Skeletal muscle satellite cell (primary cell): ENCODE data around the gene WASF2.
"Not testable (repeated sequence)": the region's sequence is repeated elsewhere in the genome, so short reads cannot be mapped to it uniquely, and the experiment has no call there.

Source experiments
- H3K27me3 ChIP-seq: 2 replicates; pipeline ENCODE4 v1.7.0; 2013; ENCODE audit warnings: low read length; ENCODE audit not compliant: control insufficient read depth, insufficient read depth
- H3K36me3 ChIP-seq: 2 replicates; pipeline ENCODE4 v1.7.0; 2013; ENCODE audit warnings: mild to moderate bottlenecking, control low read depth, low read length; ENCODE audit not compliant: insufficient read depth
- H3K4me1 ChIP-seq: 2 replicates; pipeline ENCODE4 v1.7.0; 2013; ENCODE audit warnings: low read length; ENCODE audit not compliant: control insufficient read depth, insufficient read depth
- H3K4me2 ChIP-seq: 2 replicates; pipeline ENCODE4 v1.7.0; 2013; ENCODE audit warnings: mild to moderate bottlenecking, low read length
- H3K4me3 ChIP-seq: 2 replicates; pipeline ENCODE4 v1.7.0; 2013; ENCODE audit warnings: low read length
- H3K9ac ChIP-seq: 2 replicates; pipeline ENCODE4 v1.7.0; 2013; ENCODE audit warnings: mild to moderate bottlenecking, low read depth, low read length, moderate library complexity
- H3K9me3 ChIP-seq: replicated peaks from 2 replicates; pipeline ENCODE4 v1.7.0; 2013; ENCODE audit warnings: mild to moderate bottlenecking, control low read depth, low read length

WASF2 gene

GRCh38 chr1:27505420-27505680 lies 15.4 kb upstream of the WASF2 start:
- Histone ChIP-seq H3K9me3 (no peaks in the 10 kb centered on the region), H3K4me1 (peaks cover 20% of the 10 kb centered on the region), H3K4me3 (no peak overlapping the region), H3K27me3 (no peaks in the 10 kb centered on the region), H3K4me2 (no peak overlapping the region), H3K9ac (peak overlapping the region; percentile 47), H3K36me3 (no peaks in the 10 kb centered on the region)

- H3K9ac ChIP-seq = peak overlapping the region; percentile 47
- H3K36me3 ChIP-seq = no peaks in the 10 kb centered on the region
- no peaks in the 10 kb centered on the region for H3K27me3 ChIP-seq
- no peak overlapping the region for H3K4me3 ChIP-seq
- peaks cover 20% of the 10 kb centered on the region for H3K4me1 ChIP-seq
- peak overlapping the region; percentile 39 for H3K4me2 ChIP-seq
- no peaks in the 10 kb centered on the region for H3K9me3 ChIP-seq
Observed at GRCh38 chr1:27504588-27505419, 14.8 kb upstream of the WASF2 start.

GRCh38 chr1:27503844-27504587 lies 14.0 kb upstream of the WASF2 start:
- H3K4me3 ChIP-seq = peak overlapping the region; percentile 28
- peak overlapping the region; percentile 36 for H3K4me2 ChIP-seq
- H3K9me3 ChIP-seq = no peaks in the 10 kb centered on the region
- H3K9ac ChIP-seq = peak overlapping the region; percentile 67
- no peaks in the 10 kb centered on the region for H3K36me3 ChIP-seq
- H3K4me1 ChIP-seq = peaks cover 20% of the 10 kb centered on the region
- no peaks in the 10 kb centered on the region for H3K27me3 ChIP-seq

GRCh38 chr1:27503033-27503432 lies 13.1 kb upstream of the WASF2 start:
- peaks cover 20% of the 10 kb centered on the region for H3K4me1 ChIP-seq
- H3K9ac ChIP-seq = no peak overlapping the region
- no peaks in the 10 kb centered on the region for H3K36me3 ChIP-seq
- H3K9me3 ChIP-seq = no peaks in the 10 kb centered on the region
- H3K4me2 ChIP-seq = no peak overlapping the region
- H3K27me3 ChIP-seq = no peaks in the 10 kb centered on the region
- H3K4me3 ChIP-seq = no peak overlapping the region

- H3K9ac ChIP-seq, H3K4me3 ChIP-seq, H3K4me2 ChIP-seq, H3K36me3 ChIP-seq, H3K27me3 ChIP-seq, H3K9me3 ChIP-seq: not testable (repeated sequence)
- peaks cover 20% of the 10 kb centered on the region for H3K4me1 ChIP-seq
Observed at GRCh38 chr1:27501159-27501558, 11.2 kb upstream of the WASF2 start.

GRCh38 chr1:27499142-27499541 lies 9.2 kb upstream of the WASF2 start:
- Histone ChIP-seq H3K4me1 (peaks cover 6% of the 10 kb centered on the region), H3K36me3 (no peaks in the 10 kb centered on the region), H3K4me2 (no peak overlapping the region), H3K9me3 (no peaks in the 10 kb centered on the region), H3K27me3 (no peaks in the 10 kb centered on the region), H3K4me3 (no peak overlapping the region), H3K9ac (no peak overlapping the region)

GRCh38 chr1:27496604-27497155 lies 6.7 kb upstream of the WASF2 start:
- H3K36me3 ChIP-seq = no peaks in the 10 kb centered on the region
- peaks cover 4% of the 10 kb centered on the region for H3K4me1 ChIP-seq
- no peak overlapping the region for H3K9ac ChIP-seq
- no peaks in the 10 kb centered on the region for H3K27me3 ChIP-seq
- H3K4me2 ChIP-seq = peak overlapping the region; percentile 31
- H3K9me3 ChIP-seq = no peaks in the 10 kb centered on the region
- H3K4me3 ChIP-seq = no peak overlapping the region

GRCh38 chr1:27492796-27493195 lies 2.8 kb upstream of the WASF2 start:
- H3K27me3 ChIP-seq = no peaks in the 10 kb centered on the region

GRCh38 chr1:27491748-27492700 lies 2.1 kb upstream of the WASF2 start:
- no peak overlapping the region for H3K4me3 ChIP-seq
- no peaks in the 10 kb centered on the region for H3K36me3 ChIP-seq
- H3K27me3 ChIP-seq = no peaks in the 10 kb centered on the region
- no peak overlapping the region for H3K4me2 ChIP-seq
- H3K9me3 ChIP-seq = no peaks in the 10 kb centered on the region
- peaks cover 12% of the 10 kb centered on the region for H3K4me1 ChIP-seq
- peak overlapping the region; percentile 41 for H3K9ac ChIP-seq

More at GRCh38 chr1:27492796-27493195, 2.8 kb upstream of the WASF2 start:
- Histone ChIP-seq H3K4me2 (no peak overlapping the region), H3K9ac (no peak overlapping the region), H3K9me3 (no peaks in the 10 kb centered on the region), H3K4me3 (no peak overlapping the region), H3K4me1 (peaks cover 11% of the 10 kb centered on the region), H3K36me3 (no peaks in the 10 kb centered on the region)

- Histone ChIP-seq H3K4me2 (peak overlapping the region; percentile 80), H3K27me3 (no peaks in the 10 kb centered on the region), H3K4me3 (peak overlapping the region; percentile 94), H3K9ac (peak overlapping the region; percentile 97), H3K4me1 (peaks cover 12% of the 10 kb centered on the region), H3K36me3 (no peaks in the 10 kb centered on the region), H3K9me3 (no peaks in the 10 kb centered on the region)
Observed at GRCh38 chr1:27489501-27489972, 430 bp downstream of the WASF2 start.
